Activated naive CD8-positive, alpha-beta T cell treated with anti-CD3 and anti-CD28 coated beads for 36 hours (primary cell): ENCODE results near the gene FCAMR. TPM values are rescaled to one million over a fixed set of nuclear protein-coding genes. Genes with fewer than 3 reads are reported as not detected.

Experiments
- DNase-seq: peaks from one replicate; pipeline ENCODE4 v3.0.0; 2021
- H3K27ac Mint-ChIP-seq: one replicate; pipeline ENCODE4 v1.8.0; 2022; ENCODE audit warnings: mild to moderate bottlenecking, moderate library complexity, mixed read lengths
- H3K27me3 Mint-ChIP-seq: one replicate; pipeline ENCODE4 v1.8.0; 2022; ENCODE audit warnings: mild to moderate bottlenecking, mixed read lengths
- H3K36me3 Mint-ChIP-seq: one replicate; pipeline ENCODE4 v1.8.0; 2021; ENCODE audit warnings: mild to moderate bottlenecking, mixed read lengths
- H3K4me1 Mint-ChIP-seq: one replicate; pipeline ENCODE4 v1.8.0; 2021; ENCODE audit warnings: mixed read lengths
- H3K4me3 Mint-ChIP-seq: one replicate; pipeline ENCODE4 v1.8.0; 2022; ENCODE audit warnings: mild to moderate bottlenecking, moderate library complexity, mixed read lengths
- H3K9me3 Mint-ChIP-seq: one replicate; pipeline ENCODE4 v1.8.0; 2022; ENCODE audit warnings: mixed read lengths
- total RNA-seq, 2 experiments: library from RNA; stranded (reverse); gene quantifications; one replicate each; pipeline ENCODE4 v1.2.3, GENCODE V29; 2021

FCAMR gene
- total RNA-seq, 2 experiments from 2014 or later = not detected

DNA sequence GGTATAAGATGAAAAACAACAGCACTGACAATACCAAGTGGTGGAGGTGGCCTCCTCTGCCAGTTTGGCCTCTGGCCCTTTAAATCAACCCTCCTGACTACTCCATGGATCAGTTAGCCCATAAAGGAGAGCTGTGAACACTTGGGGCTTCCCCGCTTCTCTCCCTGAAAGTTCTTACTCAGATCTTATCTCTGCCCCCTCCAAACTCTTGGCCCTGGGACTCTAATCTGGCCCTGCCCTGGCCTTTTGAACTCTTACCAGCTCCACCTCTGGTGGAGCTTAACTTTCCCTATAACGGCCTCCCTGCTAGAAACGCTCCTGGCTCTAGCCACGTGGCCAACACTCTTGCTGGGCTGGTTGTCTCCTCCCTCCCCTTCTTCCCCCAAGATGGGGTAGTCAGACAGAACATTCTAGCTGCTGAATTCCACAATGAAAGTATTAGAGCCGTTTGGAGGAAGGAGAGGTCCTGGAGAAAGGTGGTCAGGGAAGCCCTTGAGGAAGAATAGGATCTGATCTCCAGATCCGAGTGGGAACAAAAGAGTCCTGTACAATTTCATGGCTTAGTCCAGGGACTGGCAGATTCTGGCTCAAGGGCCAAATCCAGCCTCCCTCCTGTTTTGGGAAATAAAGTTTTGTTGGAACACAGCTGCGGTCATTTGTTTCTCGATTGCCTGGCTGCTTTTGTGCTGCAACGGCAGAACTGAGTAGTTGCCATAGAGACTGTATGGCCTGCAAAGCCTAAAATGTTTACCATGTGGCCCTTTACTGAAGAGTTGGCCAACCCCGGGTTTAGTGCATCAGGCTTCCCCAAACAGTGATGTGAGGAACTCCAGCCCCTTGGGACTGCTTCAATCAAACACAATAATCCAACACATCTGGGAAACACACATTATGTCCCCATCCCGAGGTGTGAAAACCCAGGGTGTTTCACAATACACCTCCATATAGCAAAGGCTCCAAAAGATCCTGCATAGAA, 14.5 kb downstream of the FCAMR start:
- no peak overlapping the region for H3K4me3 Mint-ChIP-seq
- H3K27me3 Mint-ChIP-seq = no peaks in the 10 kb centered on the region
- H3K4me1 Mint-ChIP-seq = peaks cover 12% of the 10 kb centered on the region
- no peaks in the 10 kb centered on the region for H3K9me3 Mint-ChIP-seq
- H3K36me3 Mint-ChIP-seq = no peaks in the 10 kb centered on the region
- no peak for DNase-seq
- no peak overlapping the region for H3K27ac Mint-ChIP-seq

DNA sequence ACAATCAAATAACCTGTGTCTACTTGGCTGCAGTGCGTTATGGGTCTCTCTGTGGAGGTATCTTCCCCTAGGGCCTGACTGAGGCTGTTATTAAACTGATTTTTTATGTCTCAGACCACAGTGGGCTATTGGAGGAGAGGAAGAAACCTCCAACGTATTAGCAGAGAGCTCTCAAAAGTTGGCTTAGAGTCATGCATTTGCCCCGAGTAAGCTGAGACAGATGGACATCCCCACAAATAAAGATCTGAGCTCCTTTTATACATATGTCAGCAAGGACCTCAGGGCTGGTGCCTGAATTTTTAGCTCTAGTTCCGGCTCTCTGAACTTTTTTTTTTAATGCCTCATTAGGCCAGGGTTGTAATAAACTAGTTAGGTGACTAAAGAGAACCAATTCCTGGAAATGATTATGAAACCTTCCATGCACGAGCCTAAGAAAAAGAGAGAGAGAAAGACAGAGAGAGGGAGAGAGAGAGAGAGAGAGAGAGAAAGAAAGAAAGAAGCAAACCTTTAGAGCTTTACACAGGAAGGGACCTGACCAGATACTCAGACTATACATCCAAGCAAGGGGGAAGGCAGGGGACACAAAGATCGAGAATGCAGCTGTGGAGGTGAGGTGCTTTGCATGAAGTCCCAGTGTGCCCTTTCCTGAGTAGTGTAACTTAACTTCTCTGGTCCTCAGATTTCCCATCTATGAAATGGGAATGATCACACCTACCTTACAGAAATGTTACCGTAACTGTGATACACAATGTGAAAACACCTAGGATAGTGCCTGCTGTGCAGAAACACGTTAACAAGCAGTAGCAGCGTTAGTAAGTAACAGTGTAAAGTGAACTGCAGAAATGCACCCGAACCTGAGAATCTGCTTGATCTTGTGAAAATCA, 15.6 kb downstream of the FCAMR start:
- no peaks in the 10 kb centered on the region for H3K36me3 Mint-ChIP-seq
- H3K9me3 Mint-ChIP-seq = no peaks in the 10 kb centered on the region
- DNase-seq = no peak
- no peak overlapping the region for H3K27ac Mint-ChIP-seq
- no peaks in the 10 kb centered on the region for H3K27me3 Mint-ChIP-seq
- H3K4me3 Mint-ChIP-seq = no peak overlapping the region
- H3K4me1 Mint-ChIP-seq = peaks cover 12% of the 10 kb centered on the region

DNA sequence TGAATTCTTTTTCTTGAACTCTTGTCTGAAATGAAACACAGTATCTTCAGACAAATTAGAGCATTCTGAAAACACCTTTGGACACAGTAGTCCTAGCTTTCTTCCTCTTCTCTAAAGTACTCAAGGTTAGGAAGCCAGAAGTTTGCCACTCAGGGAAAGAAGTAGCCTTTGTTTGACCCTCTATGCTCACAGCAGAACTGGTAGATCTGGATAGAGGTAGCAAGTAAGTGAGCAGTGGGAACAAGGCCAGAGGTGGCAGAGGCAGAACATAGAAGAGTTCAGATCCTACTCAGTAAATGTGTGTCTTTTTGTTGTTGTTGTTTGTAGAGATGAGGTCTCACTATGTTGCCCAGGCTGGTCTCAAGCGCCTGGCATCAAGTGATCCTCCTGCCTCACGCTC, 16.6 kb downstream of the FCAMR start:
- no peak for DNase-seq
- Mint-ChIP-seq H3K4me1 (peaks cover 12% of the 10 kb centered on the region), H3K4me3 (no peak overlapping the region), H3K27me3 (no peaks in the 10 kb centered on the region), H3K36me3 (no peaks in the 10 kb centered on the region), H3K27ac (no peak overlapping the region), H3K9me3 (no peaks in the 10 kb centered on the region)

DNA sequence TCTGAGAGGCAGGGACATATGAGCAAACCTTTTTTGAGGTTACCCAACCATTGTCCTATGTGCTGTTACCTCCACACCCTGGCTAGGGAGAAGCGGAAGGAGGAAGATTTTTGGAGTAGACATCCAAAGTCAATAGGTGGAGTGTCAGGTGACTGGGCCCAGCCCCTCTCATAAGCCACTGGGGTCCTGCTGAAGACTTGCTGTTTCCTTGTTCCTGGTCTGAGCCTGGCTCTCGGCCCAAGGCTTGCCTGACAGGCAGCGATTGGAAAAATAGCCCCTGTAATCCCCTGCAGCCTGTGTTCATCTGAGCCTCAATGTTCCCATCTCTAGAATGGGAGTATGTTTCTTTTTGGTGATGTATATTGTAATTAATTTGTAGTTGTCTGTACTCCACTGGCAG, 17.1 kb downstream of the FCAMR start:
- Mint-ChIP-seq H3K27me3 (no peaks in the 10 kb centered on the region), H3K9me3 (no peaks in the 10 kb centered on the region), H3K4me1 (peaks cover 12% of the 10 kb centered on the region), H3K36me3 (no peaks in the 10 kb centered on the region), H3K27ac (no peak overlapping the region), H3K4me3 (no peak overlapping the region)
- DNase-seq = no peak

DNA sequence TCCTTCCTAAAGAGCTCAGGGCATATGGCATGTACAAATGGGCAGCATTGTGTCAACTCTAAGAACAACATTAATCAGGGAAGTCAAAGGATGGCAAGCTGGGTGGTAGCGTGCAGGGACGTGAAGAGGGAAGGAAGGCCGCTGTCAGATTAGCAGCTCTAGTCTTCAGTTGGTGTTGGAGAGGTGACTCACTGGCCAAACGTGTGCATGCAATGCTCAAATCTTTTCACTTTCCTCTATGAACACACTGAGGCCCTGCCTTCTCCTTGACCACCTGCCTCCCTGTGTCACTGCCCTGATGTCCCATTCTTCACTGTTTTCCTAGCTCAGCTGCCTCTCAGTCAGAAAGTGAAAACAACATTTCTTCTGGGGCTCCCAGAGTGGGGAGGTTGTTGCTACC, 18.1 kb downstream of the FCAMR start:
- DNase-seq = no peak
- no peaks in the 10 kb centered on the region for H3K36me3 Mint-ChIP-seq
- H3K9me3 Mint-ChIP-seq = no peaks in the 10 kb centered on the region
- no peak overlapping the region for H3K27ac Mint-ChIP-seq
- H3K27me3 Mint-ChIP-seq = no peaks in the 10 kb centered on the region
- peaks cover 12% of the 10 kb centered on the region for H3K4me1 Mint-ChIP-seq
- no peak overlapping the region for H3K4me3 Mint-ChIP-seq

DNA sequence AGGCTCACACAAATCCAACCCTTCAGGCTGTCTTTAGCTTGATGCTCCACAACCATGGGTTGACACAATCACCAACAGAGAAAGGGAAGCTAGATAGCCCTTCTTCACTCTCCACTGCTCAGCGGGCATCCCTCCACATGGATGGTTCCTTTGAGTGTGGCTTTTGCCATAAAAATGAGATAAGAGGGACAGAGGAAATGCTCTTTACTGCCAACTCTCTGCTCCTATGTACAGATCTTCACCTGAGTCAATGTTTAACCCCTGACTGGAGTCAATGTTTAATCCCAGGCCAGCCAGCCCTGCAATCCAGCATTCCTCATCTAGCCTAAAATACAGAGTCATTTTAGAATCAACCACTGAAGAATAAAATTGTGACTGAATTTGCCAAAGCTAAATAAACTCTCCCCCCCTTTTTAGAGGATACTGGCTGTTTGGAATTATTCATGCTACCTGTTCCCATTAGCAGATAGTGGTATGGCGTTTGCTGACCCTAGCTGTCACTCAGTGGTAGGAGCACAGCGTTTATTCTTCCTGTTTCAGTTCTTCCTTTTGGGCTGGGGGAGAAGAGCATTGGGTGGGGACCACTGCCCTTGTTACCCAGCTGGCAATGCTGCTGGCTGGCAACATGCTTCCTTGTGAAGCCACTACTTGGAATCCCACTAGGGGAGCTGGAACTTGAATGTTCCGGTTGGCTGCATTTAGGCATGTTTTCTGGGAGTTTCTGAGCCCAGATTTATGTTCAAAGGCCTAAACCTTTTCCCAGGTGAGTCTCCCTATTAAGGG, 18.8 kb downstream of the FCAMR start:
- H3K27me3 Mint-ChIP-seq = no peaks in the 10 kb centered on the region
- DNase-seq = no peak
- H3K4me3 Mint-ChIP-seq = no peak overlapping the region
- H3K36me3 Mint-ChIP-seq = no peaks in the 10 kb centered on the region
- peaks cover 12% of the 10 kb centered on the region for H3K4me1 Mint-ChIP-seq
- H3K9me3 Mint-ChIP-seq = no peaks in the 10 kb centered on the region
- H3K27ac Mint-ChIP-seq = no peak overlapping the region

DNA sequence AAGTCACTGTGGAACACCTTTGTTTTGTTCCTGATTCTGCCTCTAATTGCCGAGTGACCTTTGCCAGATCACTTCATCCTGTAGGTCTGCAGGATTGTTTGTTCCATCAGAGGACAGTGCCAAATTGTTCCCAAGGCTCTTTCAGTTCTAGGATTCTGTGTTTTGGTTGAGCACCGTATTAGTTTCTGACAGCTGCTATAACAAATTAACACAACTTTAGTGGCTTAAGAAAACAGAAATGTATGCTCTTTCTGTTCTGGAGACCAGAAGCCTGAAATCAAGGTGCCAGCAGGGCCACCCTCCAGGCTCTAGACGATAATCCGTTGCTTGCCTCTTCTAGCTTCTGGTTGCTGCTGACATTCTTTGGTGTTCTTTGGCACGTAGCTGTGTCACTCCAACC, 20.6 kb downstream of the FCAMR start:
- Mint-ChIP-seq H3K27me3 (no peaks in the 10 kb centered on the region), H3K36me3 (no peaks in the 10 kb centered on the region), H3K4me3 (no peak overlapping the region), H3K4me1 (peaks cover 2% of the 10 kb centered on the region), H3K27ac (no peak overlapping the region), H3K9me3 (no peaks in the 10 kb centered on the region)
- no peak for DNase-seq

DNA sequence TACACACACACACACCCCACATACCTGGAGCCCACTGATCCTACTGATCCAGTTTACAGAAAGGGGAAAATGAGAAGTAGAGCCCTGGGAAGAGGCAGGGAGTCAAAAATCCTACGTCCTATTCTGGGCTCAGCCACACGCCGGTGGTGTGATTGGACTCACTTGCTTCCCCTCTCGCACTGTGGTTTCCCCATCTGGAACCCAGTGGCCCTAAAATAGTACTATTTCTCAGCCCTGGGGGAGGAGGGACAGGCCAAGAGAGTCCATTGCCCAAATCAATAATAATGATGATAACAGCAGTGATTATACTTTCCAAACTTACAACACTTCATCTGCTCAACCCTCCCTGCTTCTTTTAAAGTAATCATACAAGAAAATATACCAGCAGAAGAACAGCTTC, 21.1 kb downstream of the FCAMR start:
- Mint-ChIP-seq H3K4me1 (no peaks in the 10 kb centered on the region), H3K36me3 (no peaks in the 10 kb centered on the region), H3K4me3 (no peak overlapping the region), H3K27ac (no peak overlapping the region), H3K9me3 (no peaks in the 10 kb centered on the region), H3K27me3 (no peaks in the 10 kb centered on the region)
- no peak for DNase-seq

DNA sequence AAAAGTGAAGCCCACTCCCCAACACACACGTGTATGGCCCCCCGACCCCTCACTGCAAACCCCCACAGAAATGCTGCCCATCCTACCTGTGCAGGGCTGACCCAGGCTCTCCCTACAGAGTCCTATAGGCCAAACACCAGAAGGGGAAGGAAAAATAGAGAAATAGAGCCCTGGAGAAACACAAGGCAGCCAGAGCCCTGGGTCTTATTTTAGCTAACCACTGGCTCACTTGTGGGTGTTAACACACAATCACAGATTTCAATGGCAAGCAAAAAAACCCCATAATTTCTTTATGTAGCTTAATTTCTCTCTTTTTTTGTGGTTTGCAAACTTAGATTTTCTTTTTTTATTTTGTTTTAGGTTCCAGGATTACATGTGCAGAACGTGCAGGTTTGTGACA, 23.0 kb downstream of the FCAMR start:
- H3K27ac Mint-ChIP-seq = no peak overlapping the region
- H3K36me3 Mint-ChIP-seq = no peaks in the 10 kb centered on the region
- H3K9me3 Mint-ChIP-seq = no peaks in the 10 kb centered on the region
- H3K27me3 Mint-ChIP-seq = no peaks in the 10 kb centered on the region
- DNase-seq = no peak
- no peaks in the 10 kb centered on the region for H3K4me1 Mint-ChIP-seq
- H3K4me3 Mint-ChIP-seq = no peak overlapping the region

DNA sequence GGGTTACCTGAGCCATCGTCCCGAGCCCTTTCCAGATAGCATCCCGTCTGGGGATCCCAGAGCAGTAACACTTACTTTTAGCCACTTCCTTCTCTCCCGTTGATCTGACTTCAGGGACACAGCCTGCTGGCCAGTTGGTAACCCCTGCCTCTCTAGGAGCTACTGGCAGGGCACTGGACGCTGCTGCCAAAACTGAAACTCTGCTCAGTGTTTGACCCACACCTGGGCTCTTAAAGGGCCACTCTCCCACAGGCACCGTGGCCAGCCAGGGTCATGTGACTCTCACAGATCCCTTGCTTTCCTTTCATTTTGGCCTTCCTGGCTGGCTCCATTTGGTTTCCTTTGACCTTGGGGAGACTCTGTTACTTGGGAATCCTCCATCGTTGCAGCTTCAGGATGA, 24.0 kb downstream of the FCAMR start, which contains the start of gene PIGR:
Gene PIGR (minus strand): TSS at position 206 of the 400 bp plus-strand sequence. CDS start 5,935 bp downstream, outside the sequence.
- Mint-ChIP-seq H3K36me3 (no peaks in the 10 kb centered on the region), H3K4me1 (no peaks in the 10 kb centered on the region), H3K4me3 (no peak within 1 kb of the TSS), H3K27me3 (no peaks in the 10 kb centered on the region), H3K27ac (no peak within 1 kb of the TSS), H3K9me3 (no peaks in the 10 kb centered on the region)
- DNase-seq = no peak

DNA sequence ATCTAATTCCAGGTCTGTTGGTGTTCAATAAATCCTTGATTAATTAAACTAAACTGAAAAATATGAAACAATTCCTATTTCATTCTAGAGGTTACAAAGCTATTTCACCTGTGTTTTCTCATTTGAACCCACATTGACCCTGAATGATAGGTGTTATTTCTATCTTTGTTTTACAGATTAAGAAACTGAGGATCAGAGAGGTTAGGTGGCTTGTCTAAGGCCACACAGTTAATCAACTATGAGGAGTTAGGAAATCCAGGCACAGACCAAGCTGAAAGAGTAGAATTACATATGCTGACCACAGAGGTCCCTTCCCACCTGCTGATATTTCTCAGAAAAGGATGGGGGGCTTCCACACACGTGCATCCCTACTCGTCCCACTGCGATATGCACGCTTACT, 24.5 kb downstream of the FCAMR start:
- Mint-ChIP-seq H3K27ac (no peak overlapping the region), H3K27me3 (no peaks in the 10 kb centered on the region), H3K36me3 (no peaks in the 10 kb centered on the region), H3K4me1 (no peaks in the 10 kb centered on the region), H3K9me3 (no peaks in the 10 kb centered on the region), H3K4me3 (no peak overlapping the region)
- no peak for DNase-seq

DNA sequence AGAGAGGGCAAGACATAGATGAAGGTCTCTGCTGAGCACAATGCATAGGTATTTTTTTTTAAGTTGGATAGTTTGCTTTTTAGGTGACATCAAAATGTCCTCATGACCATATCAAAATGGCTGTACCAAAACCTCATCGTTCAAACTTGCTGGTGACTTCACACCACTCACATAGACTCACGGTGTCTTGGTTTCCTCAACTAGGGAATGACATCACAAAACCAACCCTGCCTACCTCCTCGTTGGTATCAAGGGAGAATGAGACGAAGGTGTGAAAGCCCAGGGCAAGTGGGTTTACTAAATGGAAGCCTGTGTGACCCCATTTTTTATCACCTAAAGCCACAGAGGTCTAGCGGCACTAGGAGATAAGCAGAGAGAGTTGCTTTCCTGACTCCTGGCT, 25.6 kb downstream of the FCAMR start:
- no peak for DNase-seq
- H3K4me3 Mint-ChIP-seq = no peak overlapping the region
- H3K4me1 Mint-ChIP-seq = no peaks in the 10 kb centered on the region
- no peak overlapping the region for H3K27ac Mint-ChIP-seq
- no peaks in the 10 kb centered on the region for H3K27me3 Mint-ChIP-seq
- no peaks in the 10 kb centered on the region for H3K9me3 Mint-ChIP-seq
- no peaks in the 10 kb centered on the region for H3K36me3 Mint-ChIP-seq

DNA sequence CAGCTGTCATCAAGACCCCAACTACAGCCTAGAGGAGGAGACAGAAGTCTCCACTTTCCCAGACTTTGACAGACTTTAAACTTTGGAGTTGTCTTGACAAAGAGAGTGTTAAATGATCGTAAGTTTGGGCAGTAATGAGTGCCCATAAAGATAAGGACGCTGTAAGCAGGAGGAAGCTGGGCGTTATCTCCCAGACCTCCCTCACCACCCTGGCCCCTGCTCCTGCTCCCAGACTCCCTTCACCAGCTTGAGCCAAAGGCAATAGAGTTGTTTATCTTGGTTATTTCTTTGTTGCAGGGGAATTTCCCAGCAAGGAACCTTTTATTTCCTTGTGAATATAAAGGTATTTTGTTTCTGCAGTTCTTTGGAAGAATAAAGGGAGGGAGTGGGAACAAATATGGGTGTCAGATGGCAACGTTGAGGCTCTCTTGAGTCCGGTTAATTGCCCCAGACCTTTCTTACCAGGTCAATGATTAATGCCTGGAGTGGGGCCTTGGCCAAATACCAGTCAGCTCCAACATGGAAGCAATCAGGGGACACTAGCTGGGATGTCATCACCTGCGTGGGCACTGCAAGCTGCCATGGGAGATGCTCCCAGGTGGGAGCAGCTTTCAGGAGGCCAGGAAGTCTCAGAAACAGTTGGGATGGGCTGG, 28.4 kb downstream of the FCAMR start:
- Mint-ChIP-seq H3K9me3 (no peaks in the 10 kb centered on the region), H3K4me1 (no peaks in the 10 kb centered on the region), H3K4me3 (no peak overlapping the region), H3K36me3 (no peaks in the 10 kb centered on the region), H3K27ac (no peak overlapping the region), H3K27me3 (no peaks in the 10 kb centered on the region)
- no peak for DNase-seq

DNA sequence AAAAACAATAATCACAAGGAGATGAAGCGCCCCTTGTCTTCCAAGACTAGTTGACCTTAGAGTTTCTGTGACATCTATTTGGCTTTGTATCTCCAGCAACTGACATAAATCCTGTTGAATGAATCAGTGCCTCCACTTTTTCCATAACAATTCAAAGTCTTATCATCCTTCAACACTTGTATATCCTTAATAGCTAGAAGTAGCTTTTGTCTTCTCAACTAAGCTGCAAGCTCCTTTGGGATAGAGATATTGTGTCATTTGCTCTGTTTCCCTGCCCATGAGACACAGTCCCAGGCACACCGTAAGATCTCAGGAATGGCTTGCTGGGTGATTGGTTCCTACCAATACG, 29.7 kb downstream of the FCAMR start:
- DNase-seq = no peak
- no peaks in the 10 kb centered on the region for H3K36me3 Mint-ChIP-seq
- H3K9me3 Mint-ChIP-seq = no peaks in the 10 kb centered on the region
- no peak overlapping the region for H3K27ac Mint-ChIP-seq
- H3K4me3 Mint-ChIP-seq = no peak overlapping the region
- H3K27me3 Mint-ChIP-seq = no peaks in the 10 kb centered on the region
- no peaks in the 10 kb centered on the region for H3K4me1 Mint-ChIP-seq
